Ammon's horn (tissue), 1 donor: Measurements from ENCODE around the gene ARHGAP6.
"Not testable (repeated sequence)": the region's sequence is repeated elsewhere in the genome, so short reads cannot be mapped to it uniquely, and the experiment has no call there.

Experiments used
- DNase-seq: peaks from one replicate; pipeline ENCODE4 v3.0.0-alpha.2; 2016; ENCODE audit warnings: low spot score

Gene ARHGAP6

GRCh38 chrX:11578301-11578700, 87.4 kb downstream of the ARHGAP6 start:
- DNase-seq = not testable (repeated sequence)

GRCh38 chrX:11577603-11578002, 88.1 kb downstream of the ARHGAP6 start:
- DNase-seq = no peak

DNA sequence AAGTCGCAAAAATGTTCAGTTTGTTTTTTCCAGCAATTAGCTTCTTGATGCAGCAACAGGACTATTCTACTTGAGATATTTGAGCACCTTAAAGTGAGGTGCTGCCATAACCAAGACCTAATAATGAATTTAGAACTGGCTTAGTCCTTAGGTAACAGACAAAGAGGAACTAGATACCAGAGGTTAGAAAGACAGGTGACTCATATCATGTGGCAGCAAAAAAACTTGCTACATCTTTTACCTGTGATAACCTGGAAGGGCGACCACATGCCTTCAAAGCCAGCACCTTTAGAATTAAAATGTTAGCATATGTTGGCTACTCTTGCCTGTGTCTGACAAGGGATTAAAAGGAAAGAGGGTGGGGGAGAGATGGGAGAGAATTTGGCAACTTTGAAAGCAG, 90.4 kb downstream of the ARHGAP6 start:
- no peak for DNase-seq

- no peak for DNase-seq
Measured at GRCh38 chrX:11567528-11568220, 98.0 kb downstream of the ARHGAP6 start.

DNA sequence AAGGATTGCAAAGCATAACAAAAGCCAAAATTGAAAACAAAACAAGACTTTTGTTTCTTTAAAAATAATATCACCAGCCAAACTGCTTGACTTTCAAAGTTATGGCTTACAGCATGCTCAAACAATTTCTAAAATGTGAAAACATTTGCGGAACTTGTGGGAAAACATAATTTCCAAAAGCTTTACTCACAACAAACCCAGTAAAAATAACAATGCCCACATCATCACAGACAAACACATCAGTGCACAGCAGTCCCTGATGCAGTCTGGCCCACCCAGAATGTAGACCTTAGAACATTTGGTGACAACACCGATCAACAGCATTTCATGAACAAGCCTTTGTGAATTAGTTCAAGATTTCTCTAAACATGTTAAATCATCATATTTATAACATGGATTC, 98.9 kb downstream of the ARHGAP6 start:
- DNase-seq = no peak

DNA sequence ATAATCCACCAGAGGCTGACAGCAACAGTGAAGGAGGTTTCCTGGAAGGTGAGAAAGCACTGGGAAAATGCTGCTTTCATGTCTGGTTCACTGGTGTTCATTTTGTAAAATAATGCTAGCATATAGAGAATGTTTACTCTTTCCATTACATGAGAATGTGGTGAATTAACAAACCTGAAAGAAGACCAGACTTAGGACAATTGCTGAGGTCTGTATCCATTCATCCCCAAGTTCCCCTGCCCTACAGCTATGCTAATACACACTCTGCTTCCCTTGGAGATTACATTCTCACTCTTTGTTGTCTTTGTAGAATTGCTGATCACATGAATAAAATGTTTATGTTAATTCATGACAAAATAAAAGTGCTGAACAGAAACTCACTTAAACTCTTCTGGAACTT, 99.5 kb downstream of the ARHGAP6 start:
- DNase-seq = no peak

DNA sequence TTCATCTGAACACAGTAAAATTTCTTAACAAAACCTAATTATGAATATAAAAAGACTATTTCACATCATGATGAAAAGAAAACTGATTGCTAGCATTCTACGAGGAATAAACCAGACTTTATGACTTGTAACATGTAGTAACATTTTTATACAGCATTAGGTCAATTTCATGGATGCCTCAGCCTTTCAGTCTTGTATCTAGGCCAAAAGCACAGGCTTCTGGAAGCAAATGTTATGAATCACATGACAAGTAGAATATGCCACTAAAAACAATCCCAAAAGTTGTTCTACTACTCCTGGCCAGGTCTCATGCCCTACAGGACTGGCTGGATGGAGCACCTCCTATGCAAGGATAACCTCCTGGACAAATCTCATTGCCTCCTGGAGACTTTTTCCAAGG, 101.2 kb downstream of the ARHGAP6 start:
- no peak for DNase-seq

DNA sequence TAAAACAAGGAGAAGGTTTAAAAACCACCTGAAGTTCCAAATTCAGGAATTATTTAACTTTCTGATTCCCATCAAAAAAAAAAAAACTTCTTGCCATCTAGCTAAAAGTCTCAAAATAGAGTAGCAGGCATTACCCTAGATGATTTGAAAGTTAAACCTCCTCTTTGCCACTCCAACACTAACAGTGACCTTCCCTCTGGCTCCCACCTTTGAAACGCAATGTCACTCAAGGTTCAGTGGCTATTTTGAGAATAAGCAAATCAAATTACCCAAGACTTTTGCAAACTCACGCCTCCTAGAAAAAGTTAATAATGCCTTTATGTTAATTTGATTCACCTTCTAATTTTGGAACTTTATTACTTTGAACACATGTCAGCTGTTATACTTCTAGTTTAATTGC, 103.2 kb downstream of the ARHGAP6 start:
- DNase-seq = no peak

DNA sequence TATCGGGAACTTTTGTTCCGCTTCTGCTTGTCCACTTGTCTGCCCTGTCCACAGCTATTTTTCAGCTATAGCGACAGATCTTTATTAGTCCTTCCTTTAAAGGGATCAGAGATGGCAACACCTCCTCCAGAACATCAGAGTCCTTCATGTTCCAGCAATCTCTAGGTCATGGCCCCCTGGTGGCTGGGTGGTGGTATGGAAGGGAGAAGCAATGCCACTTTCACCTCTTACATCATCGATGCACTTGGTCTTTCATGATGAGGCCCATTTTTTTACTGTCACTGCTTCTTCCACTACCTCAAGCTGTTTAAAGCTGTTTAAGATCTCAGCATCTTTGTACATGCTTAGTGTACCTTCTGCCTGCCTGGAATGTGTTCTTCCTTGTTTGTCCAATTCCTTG, 106.7 kb downstream of the ARHGAP6 start:
- DNase-seq = no peak

DNA sequence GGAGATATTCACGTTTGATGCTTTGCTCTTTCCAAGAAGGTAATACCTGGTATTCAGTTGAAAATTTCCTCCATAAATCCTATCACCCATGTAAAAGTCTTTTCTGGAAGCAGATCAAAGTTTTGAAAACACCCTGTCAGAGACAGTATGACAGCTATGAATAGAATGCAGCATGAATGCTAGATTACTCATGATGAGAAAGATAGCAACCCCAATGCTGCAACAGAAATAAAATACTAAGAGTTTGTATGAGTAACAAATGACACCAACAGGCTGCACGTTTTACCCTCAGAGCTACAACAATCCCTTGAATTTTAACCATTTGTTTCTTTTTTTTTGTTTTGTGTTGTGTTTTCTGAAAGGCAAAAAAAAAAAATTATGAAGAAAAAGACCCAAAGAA, 108.6 kb downstream of the ARHGAP6 start:
- DNase-seq = no peak

DNA sequence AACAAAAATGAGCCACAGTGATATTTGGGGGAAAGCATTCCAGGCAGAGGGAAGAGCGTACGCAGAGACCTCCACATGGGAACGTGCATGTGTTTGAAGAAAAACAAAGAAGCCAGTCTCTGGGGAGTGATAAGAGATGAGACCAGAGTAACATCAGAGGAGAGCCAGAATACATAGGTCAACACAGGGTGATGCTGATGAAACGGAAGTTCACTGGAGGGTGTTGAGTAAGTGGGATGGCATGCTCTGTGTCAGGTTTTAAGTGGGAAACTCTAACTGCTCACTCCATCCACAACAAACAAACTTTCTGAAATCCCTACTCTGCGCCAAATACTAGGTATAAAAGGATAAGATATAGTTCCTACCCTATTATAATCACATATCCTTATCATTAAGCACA, 110.0 kb downstream of the ARHGAP6 start:
- no peak for DNase-seq

DNA sequence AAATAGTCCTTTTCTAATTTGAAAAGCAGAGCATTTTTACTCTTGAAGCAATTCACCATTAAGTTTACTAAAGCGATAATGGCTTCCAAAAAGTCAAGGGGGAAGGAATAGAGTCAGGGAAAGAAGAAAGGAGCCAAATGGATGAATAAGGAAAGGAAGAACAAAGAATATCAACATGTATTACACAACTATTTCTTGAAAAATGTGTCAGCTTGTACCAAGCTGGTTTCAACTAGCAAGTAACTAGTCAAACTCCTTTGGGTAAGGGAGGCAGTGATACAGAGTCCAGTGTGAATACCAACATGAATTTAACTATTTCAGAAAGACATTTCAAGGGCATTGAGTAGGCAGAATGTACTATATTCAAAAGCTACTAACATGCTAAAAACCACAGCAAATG, 112.1 kb downstream of the ARHGAP6 start:
- no peak for DNase-seq

DNA sequence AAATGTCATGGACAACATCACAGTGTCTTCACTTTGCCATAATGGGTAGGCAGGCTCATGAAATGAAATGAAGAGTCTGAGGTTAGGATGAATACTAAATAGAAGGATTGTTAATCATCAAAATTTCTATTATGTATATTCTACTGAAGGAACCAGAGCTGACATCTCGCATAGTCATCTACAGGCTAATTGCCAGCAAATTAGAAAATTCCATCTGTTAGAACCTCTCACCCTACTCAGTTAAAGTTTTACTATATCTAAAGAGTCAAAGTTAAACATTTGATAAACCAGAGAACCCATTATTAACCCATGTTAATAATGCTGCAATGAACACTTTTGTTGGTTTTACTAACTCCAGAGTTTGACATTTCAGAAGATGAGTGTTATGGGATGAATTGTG, 114.6 kb downstream of the ARHGAP6 start:
- no peak for DNase-seq

DNA sequence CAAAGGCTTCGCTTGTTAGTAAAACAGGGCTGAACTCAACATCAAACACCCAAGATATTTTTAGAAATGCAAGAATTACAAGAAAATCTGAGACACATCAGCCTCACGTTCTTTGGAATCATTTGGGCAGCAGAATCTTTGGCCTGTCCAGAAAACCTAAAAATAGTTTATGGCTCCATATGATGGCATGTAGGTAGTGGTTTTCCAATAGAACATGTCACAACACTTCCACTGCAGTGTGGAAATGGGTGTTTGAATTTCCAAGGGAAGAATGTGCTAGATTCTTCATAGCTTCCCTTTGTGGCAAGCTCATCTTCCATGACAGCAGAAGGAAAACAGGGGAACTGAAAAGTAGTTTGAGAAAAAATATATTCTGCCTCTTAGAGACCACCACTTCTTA, 118.8 kb downstream of the ARHGAP6 start:
- DNase-seq = no peak

GRCh38 chrX:11543249-11543648, 122.5 kb downstream of the ARHGAP6 start:
- no peak for DNase-seq

DNA sequence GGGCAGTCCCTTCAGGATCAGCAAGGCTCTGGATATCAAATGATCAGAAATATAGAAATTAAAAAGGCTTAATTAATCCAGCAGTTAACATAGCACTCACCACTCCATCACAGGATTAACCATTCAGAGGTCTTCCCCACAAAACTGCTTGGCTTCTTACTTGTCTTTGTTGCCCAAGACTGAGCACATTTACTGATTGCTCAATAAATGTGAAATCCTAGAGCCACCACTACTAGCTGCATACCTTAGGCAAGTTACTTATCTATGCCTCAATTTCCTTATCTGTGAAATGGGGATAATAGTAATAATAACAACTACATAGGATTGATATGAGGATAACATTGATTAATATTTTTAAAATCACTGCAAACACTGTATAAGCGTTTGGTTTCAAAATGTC, 124.2 kb downstream of the ARHGAP6 start:
- DNase-seq = no peak

GRCh38 chrX:11540532-11541377, 125.0 kb downstream of the ARHGAP6 start:
- DNase-seq = no peak

DNA sequence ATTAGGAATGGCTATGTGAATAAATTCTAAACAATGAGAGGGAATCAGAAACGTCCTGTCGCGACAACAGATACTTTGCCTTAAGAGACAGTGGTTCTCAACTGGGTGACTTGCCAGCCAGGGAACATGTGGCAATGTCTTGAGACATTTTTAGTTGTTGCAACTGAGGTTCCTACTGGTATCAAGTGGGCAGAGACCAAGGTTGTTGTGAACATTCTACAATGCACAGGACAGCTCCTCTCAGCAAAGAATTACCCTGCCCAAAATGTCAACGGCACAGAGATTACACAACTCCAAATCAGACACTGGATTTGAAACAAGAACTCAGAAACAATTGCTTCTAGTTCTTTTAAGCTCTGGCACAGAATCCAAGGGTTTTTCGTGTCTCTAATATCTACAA, 128.6 kb downstream of the ARHGAP6 start:
- no peak for DNase-seq

DNA sequence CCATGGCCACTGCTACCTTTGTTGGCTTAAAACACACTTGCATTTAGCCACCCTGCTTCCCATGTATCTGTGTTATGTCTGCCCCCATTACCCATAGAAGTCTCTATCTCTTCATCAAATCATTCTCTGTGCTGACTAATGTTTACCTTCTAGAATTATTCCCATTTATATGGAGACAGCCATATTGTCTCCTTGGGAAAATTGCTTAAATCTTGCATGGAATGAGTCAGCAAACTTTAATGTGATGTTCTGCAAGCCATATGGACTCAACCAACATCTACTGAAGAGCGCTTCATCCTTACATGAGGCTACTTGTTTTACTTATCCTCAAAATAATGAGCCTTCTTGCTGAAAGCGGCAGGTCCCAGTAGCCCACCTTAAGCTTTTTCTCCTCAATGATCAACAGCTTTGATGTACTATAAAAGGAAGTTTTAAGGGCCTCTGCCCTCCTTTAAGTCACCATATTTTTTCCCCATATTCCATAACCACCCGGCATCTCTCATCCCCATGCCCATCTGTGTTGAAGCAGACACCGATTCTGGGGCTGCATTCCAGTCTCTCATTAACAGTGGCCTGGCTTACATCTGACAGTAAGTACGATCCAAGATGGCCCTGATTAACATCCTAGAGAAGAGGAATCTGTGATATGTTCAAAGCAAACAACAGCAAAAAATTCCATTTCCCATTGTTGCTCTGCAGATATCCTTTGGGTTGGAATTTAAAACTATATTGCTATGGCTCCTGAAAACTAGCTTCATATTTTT, 130.4 kb downstream of the ARHGAP6 start:
- DNase-seq = no peak

DNA sequence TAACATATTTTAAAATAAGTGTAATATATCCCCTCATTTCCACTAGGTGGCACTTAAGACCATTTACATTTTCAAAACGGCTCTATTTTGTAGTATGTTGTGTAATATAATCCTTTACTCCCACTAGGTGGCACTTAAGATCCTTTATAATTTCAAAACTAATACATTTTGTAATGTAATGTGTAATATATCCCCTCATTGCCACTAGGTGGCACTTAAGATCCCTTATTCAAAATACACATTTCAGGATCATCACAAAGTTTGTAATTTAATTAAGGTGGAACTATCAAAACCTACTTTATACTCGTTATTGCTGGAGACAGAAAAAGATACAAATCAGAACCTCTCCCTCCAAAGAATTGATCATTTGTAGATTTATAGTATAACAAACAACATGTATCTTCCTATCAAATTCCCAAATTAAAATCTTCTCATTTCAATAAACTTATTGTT, 132.5 kb downstream of the ARHGAP6 start:
- DNase-seq = peak; percentile 42

DNA sequence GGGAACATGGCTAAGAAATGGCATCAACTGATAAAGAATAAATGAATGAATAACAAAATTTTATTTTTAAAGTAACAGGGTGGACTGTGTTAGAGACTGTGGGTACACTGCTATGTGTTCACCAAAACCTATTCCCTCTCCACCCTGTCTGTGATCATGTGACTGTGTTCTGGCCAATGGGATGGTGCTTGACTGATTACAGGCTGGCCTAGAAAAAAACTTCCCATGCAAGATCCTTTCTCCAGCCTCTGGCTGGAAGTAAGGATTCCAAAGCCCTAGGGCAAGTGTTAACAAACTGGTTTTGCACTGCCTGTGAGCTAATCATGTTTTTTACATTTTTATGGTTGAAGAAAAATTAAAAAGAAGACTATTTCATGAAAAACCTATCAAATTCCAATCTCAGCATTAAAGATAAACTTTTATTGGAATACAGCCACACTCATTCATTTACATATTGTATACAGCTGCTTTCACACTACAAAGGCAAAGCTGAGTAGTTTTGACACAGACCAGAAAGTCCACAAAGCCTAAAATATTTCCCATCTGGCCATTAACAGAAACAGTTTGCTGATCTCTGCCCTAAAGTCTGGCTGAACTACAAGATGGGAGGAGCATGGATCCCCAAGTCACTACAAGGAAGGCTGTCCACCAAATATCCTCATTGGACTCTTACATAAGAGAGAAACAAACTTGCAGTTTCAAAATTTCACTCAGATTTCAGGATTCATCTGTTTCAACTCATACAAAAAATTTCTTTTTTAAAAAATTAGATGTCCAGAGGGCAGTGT, 133.2 kb downstream of the ARHGAP6 start:
- no peak for DNase-seq

- no peak for DNase-seq
Measured at GRCh38 chrX:11531226-11531625, 134.5 kb downstream of the ARHGAP6 start.
